Stimulated activated CD8-positive, alpha-beta memory T cell treated with anti-CD3 and anti-CD28 coated beads, Interleukin-4, amount 100 ng/mL, for 4 hours (primary cell): Measurements from ENCODE around the gene ATL2.
"Not testable (repeated sequence)": the region's sequence is repeated elsewhere in the genome, so short reads cannot be mapped to it uniquely, and the experiment has no call there.

Experiments
- DNase-seq, 2 donors: peaks; one replicate each; pipeline ENCODE4 v3.0.0-alpha.2; 2020; ENCODE audit warnings: low read depth in 2 of 2, low spot score in 1 of 2

Gene ATL2

GRCh38 chr2:38330754-38331153, 46.3 kb downstream of the ATL2 start:
- no peak for DNase-seq

GRCh38 chr2:38327580-38327979, 49.5 kb downstream of the ATL2 start:
- DNase-seq: no peak

DNA sequence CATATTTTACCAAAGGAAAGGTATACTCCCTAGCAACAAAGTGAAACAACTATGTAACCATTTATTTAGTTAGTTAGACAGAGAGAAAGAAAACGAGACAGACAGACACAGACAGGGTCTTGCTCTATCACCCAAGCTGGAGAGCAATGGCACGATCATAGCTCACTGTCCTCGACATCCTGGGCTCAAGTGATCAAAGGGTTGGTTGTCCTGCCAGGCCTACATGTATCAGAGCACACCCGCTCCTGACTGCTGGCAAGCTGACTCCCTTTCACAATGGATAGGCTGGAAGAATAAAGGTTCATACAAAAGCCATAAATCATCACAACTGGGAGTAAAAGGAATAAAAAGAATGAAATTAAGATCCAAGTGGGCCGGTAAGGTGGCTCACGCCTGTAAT, 53.5 kb downstream of the ATL2 start:
- no peak for DNase-seq

GRCh38 chr2:38322224-38322914, 54.7 kb downstream of the ATL2 start:
- no peak for DNase-seq

GRCh38 chr2:38319240-38319639, 57.8 kb downstream of the ATL2 start:
- not testable (repeated sequence) for DNase-seq

DNA sequence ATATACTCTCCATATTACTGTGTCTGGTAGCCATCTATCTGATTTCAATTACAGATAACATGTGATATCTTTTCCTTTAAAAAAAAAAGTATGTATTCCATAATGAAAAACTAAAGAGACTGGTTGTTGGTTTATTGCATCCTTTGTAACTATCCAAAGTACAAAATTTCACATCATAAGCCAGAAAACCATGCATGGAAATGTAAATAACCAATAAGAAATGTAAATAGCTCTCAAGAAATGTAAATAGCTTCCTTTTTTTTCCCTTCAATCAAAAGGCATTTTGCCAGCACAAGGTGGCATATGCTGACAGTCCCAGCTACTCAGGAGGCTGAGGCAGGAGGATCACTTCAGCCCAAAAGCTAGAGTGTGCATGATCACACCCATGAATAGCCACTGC, 59.3 kb downstream of the ATL2 start:
- DNase-seq: no peak

DNA sequence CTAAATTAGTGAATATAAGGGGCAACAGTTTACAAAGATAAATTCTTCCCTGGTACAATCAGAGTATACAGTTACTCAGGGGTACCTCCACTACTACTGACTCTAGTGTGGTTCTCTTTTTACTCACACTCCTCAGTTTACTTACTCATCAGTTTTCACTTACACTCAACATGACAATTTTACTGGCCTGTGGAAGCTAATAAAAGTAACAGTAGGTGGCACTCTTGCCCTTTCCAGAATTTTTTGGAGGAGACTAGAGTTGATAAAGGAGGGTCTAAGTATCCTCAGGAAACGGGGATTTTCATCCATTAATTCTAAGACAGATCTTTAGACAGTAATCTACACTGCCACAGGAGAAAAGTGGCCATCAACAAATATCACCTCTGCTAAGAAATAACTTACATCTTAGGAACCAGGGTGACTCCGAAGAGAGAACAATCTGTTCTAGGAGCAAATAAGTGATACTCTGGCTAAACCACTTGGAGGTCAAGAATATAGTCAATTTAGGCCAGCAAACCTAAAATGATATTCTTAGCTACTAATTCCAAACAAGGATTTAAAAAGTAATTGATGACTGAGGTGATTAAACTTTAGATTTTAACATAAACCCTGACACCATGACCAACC, 61.3 kb downstream of the ATL2 start:
- DNase-seq: no peak

GRCh38 chr2:38308821-38309220, 68.3 kb downstream of the ATL2 start:
- no peak for DNase-seq

DNA sequence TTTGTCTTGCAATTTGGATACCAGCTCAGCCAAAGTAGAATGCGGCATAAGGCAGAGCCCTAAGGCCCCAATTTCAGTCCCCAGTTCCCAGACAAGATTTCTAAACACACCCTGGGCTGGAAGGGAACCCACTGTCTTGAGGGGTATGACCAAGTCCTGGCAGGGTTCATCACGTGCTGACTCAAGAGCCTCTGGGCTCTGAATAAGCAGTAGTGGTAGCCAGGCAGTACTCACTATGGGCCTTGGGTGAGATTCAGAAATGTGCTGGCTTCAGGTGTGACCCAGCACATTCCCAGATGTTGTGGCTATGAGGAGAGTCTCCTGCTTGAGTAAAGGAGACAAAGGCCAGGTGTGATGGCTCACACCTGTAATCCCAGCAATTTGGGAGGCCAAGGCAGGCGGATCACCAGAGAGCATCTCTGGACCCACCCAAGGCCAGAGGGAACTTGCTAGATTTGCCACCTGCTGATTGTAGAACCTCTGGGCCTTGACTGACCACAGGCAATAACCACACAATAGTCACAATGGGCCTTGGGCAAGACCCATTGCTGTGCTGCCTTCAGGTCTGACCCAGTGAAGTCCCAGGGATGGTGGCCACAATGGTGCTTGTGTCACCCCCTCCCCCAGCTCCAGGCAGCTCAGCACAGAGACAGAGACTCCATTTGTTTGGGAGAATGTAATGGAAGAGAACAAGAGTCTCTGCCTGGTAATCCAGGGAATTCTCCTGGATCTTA, 74.9 kb downstream of the ATL2 start:
- DNase-seq: no peak

GRCh38 chr2:38301340-38301968, 75.6 kb downstream of the ATL2 start:
- DNase-seq: no peak

DNA sequence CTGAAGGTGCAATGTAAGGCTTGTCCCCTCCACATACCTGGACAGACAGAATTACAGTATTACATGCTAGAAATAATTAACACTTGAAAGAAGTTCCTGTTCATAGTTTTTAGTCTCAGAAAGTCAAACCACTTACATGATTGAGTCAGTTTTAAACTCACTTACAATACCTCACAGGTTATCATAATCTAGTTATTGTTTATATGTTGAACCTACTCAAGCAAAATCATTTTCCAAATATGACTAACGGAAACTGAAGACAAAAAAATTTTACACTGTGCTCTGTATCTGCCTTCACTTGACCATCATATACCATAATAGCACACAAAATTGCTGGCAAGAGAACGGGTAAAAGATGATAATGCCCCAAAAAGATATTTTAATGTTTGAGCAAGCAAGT, 78.5 kb downstream of the ATL2 start:
- no peak for DNase-seq

DNA sequence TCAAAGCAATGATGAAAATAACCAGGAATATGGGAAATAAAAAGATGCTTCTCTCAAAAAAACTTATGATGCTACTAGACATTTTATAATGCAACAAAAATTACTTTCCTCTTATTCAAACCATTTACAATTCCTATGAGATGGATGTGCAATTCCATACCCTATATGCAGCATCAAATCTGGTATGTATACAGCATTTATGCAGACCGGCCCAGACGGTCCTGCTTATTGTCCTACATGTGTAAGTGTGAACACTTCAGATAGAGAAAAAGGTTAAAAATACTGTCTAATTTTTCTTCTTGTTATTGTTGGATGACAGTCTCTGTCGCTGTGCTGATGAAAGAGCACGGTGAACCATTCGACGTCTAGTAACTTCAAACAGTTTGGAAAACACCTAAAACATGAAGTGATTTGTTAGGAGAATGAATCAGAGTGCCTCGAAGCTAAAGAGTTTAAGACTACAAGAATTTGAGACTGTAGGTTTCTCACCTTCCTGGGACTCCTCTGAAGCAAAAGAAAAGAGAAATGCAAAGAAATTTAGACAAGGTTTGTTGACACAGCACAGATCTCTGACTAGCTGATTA, 80.8 kb downstream of the ATL2 start:
- no peak for DNase-seq

DNA sequence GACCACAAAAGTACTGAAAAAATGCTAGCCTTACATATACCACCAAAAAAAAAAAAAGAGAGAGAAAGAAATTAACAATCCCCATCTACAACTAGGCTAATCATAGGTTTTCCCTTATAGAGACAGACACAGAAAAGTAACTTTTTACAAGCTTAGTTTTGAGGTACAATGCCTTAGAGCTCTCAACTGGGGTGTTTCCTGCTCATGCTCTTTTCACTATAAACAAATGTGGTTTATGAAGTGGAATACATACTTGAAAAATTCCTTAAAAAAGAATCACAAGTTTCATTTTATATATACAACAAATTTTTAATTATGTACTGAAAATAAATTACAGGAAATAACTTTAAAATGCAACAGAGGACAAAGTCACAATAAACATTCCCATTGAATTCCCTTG, 82.5 kb downstream of the ATL2 start:
- DNase-seq: no peak

GRCh38 chr2:38293152-38293865, 83.8 kb downstream of the ATL2 start:
- no peak for DNase-seq

- DNase-seq: no peak
Observed at GRCh38 chr2:38290332-38290731, 86.7 kb downstream of the ATL2 start.

GRCh38 chr2:38284971-38285370, 92.1 kb downstream of the ATL2 start:
- DNase-seq: no peak

GRCh38 chr2:38281095-38281742, 95.9 kb downstream of the ATL2 start:
- no peak for DNase-seq

DNA sequence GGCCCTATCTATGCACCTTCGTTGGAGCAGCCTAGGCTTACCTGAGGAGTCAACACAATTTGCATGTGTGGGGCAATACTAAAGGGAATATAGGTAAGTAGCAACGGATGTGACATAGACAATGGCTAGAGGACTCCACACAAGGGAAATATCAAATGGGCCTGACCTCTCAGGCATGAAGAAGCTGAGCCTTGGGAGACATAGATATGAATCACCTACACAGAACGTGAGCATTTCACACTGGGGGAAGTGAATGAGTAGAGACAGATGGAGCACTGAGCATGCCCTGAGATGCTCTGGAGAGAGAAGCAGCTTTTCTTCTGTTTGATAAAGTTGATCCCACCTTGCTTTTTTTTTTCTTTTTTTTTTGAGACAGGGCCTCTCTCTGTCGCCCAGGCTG, 97.9 kb downstream of the ATL2 start:
- no peak for DNase-seq

DNA sequence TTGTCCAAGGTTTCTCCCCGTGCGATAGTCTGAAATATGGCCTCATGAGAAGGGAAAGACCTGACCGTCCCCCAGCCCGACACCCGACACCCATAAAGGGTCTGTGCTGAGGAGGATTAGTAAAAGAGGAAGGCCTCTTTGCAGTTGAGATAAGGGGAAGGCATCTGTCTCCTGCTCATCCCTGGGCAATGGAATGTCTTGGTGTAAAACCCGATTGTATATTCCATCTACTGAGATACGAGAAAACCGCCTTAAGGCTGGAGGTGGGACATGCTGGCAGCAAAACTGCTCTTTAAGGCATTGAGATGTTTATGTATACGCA, 99.0 kb downstream of the ATL2 start:
- not testable (repeated sequence) for DNase-seq

- DNase-seq: no peak
Observed at GRCh38 chr2:38277245-38278116, 99.6 kb downstream of the ATL2 start.
